SK-N-SH treated with all-trans-retinoic acid at 6 μM for 48 hours (cell line): ENCODE data around the gene FGF14.

Experiments used
- RARB ChIP-seq: fragments of 250-450 bp; sonication (Bioruptor Pico); IDR thresholded peaks from 2 replicates; pipeline ENCODE4 v1.8.0; 2021; ENCODE audit warnings: mild to moderate bottlenecking, moderate library complexity
- SNAI2 ChIP-seq: fragments of 250-450 bp; sonication (Bioruptor Pico); IDR thresholded peaks from 2 replicates; pipeline ENCODE4 v1.5.0; 2020; ENCODE audit warnings: mild to moderate bottlenecking, moderate library complexity
- TSHZ2 ChIP-seq: fragments of 250-450 bp; sonication (Bioruptor Pico); IDR thresholded peaks from 2 replicates; pipeline ENCODE4 v1.5.0; 2020; ENCODE audit warnings: mild to moderate bottlenecking, moderate library complexity

- TF ChIP-seq SNAI2 (CRISPR knock-in tag) (no peak), RARB (no peak), TSHZ2 (CRISPR knock-in tag) (no peak)
Measured at GRCh38 chr13:102227741-102228140, 174.1 kb downstream of the FGF14 start.
